Urinary bladder (tissue), 4 donors: ENCODE measurements around the gene EPM2A. TPM values are rescaled to one million over a fixed set of nuclear protein-coding genes. Genes with fewer than 3 reads are reported as not detected.

Experiments used
- DNase-seq: peaks from one replicate; pipeline ENCODE4 v3.0.0-alpha.2; 2015; ENCODE audit errors: extremely low spot score
- H3K27ac ChIP-seq: one replicate; pipeline ENCODE4 v1.5.1; 2013; ENCODE audit warnings: low read depth, mild to moderate bottlenecking, moderate library complexity
- H3K36me3 ChIP-seq: one replicate; pipeline ENCODE4 v1.6.1; 2013; ENCODE audit warnings: mild to moderate bottlenecking, moderate library complexity; ENCODE audit not compliant: insufficient read depth
- H3K4me1 ChIP-seq: one replicate; pipeline ENCODE4 v1.6.1; 2013; ENCODE audit warnings: mild to moderate bottlenecking, moderate library complexity; ENCODE audit not compliant: insufficient read depth
- H3K4me3 ChIP-seq: one replicate; pipeline ENCODE4 v1.5.1; 2013; ENCODE audit warnings: low read depth, low read length
- WGBS: extraction: QIAGEN DNeasy Blood & Tissue Kit; methylation state at CpG from one replicate; pipeline ENCODE4 v1.1.7; 2013; 5-methylcytosine and 5-hydroxymethylcytosine counted together
- polyA plus RNA-seq: library from polyadenylated mRNA; stranded (reverse); fragments of 200-250 nt; gene quantifications from one replicate; pipeline ENCODE4 v1.2.3, GENCODE V29; 2013
- total RNA-seq: library from RNA; depleted of rRNA; stranded (reverse); fragments of >200 nt; gene quantifications from one replicate; pipeline ENCODE4 v1.2.3, GENCODE V29; 2014
- donor health status: healthy with polysubstance abuse.
- donor health status: healthy.

The EPM2A gene
- total and polyA plus RNA-seq, 2 donors, result 22.5 to 25.3 TPM

DNA sequence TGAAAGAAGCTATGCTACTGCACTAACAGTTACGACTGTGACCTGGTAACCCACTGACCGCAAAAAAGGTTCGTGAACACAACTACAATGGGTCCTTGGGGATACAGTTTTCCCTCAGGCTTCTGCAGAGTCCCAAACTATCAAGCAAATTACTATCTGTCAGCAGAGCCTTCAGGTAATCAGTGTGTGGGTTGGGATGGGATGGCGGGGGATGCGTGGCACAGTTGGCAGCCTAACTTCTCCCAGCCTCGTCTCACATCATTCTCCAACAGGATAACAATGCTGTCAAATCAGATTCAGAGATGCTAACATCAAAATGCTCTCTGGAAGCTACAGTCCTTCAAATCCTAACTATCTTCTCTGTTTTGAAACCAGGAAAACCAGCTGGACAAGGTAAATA, 102.3 kb downstream of the EPM2A start:
- no peak for DNase-seq
- Histone ChIP-seq H3K36me3 (peaks cover 2% of the 10 kb centered on the region), H3K27ac (no peak overlapping the region), H3K4me1 (no peaks in the 10 kb centered on the region), H3K4me3 (no peak overlapping the region)
- 95% methylated on average over 6 of the region's 6 CpGs for WGBS

DNA sequence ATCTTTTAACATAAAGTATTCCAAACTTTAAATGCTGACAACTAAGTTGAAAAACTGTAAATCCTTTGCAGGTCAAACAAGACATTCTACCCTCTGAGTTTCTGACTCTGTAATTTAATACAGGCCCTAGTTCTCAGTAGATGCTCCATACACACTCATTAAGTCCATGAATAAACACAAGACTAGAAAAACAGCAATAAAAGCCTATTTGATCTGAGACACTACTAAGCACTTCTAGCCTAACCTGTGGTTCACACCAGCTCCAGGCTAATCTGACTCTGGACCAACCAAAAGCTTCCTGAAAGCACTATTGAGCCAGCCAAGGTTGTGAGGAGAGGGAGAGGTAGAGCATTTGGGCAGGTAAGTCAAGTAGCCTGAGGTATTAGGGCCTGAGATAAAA, 103.9 kb downstream of the EPM2A start:
- no peak overlapping the region for H3K27ac ChIP-seq
- DNase-seq, result no peak
- no peak overlapping the region for H3K4me3 ChIP-seq
- no peaks in the 10 kb centered on the region for H3K4me1 ChIP-seq
- H3K36me3 ChIP-seq, result peaks cover 2% of the 10 kb centered on the region

DNA sequence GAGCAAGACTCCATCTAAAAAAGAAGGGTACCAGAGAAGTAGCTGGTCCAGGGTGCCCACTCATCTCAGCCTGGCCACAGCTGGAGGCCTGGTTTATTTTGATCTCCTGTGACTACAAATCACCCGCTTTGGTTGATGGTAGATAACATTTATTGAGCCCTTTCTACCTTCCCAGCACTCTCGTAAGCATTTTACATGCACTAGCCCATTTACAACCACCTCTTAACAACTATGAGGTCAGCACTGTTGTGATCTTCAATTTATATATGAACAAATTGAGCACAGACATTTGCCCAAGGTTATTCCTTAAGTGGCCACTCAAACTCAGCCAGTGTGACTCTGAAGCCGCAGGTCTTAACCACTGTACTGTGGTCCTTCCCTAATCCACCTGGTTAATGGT, 104.7 kb downstream of the EPM2A start:
- Histone ChIP-seq H3K36me3 (no peaks in the 10 kb centered on the region), H3K4me3 (no peak overlapping the region), H3K4me1 (no peaks in the 10 kb centered on the region), H3K27ac (no peak overlapping the region)
- no peak for DNase-seq
- 98% methylated on average over 3 of the region's 3 CpGs for whole genome bisulfite sequencing

DNA sequence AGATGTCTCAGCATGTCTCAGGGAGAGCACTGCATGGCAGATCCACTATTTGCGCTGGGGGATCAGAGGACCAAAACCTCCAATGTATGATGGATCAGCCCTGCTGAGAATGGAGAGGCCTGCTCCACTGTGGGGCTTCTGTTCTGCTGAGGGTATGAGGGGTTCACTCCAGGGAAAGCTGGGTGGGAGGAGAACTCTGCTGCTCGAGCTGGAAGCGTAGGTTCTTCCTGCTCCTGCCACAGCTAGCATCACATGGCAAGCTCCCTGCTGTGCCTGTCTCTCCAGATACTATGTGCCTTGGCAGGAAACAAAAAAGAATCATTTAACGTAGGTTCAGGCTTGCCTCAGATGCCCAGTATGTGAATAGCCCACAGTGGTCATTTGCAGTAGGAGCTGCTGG, 105.8 kb downstream of the EPM2A start:
- Histone ChIP-seq H3K36me3 (no peaks in the 10 kb centered on the region), H3K27ac (no peak overlapping the region), H3K4me3 (no peak overlapping the region), H3K4me1 (no peaks in the 10 kb centered on the region)
- 92% methylated on average over 4 of the region's 4 CpGs for WGBS
- no peak for DNase-seq

DNA sequence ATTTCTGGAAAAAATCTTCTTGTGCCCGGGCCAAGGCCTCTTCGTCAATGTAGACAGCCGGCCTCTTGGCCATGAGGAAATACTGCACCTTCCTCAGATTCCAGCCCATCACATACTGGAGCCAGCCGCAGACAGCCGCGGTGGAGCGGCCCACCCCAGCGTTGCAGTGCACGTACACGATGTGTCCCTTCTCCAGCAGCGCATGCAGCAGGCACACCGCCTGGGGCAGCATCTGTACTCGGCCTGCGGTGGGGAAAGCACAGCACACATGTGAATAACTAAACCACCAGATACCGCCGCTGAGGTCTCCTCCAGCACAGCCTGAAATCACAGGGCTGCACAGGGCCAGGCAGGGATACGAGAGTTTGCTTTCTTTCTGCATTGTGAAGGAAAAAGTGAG, 107.9 kb downstream of the EPM2A start:
- H3K27ac ChIP-seq, result no peak overlapping the region
- no peak overlapping the region for H3K4me3 ChIP-seq
- DNase-seq, result no peak
- no peaks in the 10 kb centered on the region for H3K36me3 ChIP-seq
- WGBS, result 97% methylated on average over 17 of the region's 17 CpGs
- no peaks in the 10 kb centered on the region for H3K4me1 ChIP-seq

DNA sequence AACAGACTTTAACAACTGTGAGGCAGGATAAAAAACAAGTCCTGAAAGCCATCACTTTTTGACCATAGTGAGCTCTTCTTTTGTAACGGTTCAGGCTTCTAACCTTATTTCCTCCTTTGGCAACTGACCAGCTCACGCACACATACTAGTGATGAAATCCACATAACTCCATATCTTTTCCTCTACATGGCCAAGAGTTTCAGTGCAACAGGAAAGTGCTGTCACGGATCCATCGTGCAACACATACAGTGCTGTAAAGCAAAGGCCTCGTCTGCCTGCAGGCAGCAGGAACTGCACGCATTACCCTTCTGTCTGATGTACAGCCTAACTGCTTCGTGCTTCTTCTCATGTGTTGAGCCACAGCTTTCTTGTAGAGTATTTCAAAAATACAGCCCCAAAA, 108.5 kb downstream of the EPM2A start:
- H3K4me1 ChIP-seq, result no peaks in the 10 kb centered on the region
- H3K36me3 ChIP-seq, result no peaks in the 10 kb centered on the region
- no peak overlapping the region for H3K4me3 ChIP-seq
- no peak overlapping the region for H3K27ac ChIP-seq
- no peak for DNase-seq
- 60% methylated on average over 7 of the region's 7 CpGs for WGBS

DNA sequence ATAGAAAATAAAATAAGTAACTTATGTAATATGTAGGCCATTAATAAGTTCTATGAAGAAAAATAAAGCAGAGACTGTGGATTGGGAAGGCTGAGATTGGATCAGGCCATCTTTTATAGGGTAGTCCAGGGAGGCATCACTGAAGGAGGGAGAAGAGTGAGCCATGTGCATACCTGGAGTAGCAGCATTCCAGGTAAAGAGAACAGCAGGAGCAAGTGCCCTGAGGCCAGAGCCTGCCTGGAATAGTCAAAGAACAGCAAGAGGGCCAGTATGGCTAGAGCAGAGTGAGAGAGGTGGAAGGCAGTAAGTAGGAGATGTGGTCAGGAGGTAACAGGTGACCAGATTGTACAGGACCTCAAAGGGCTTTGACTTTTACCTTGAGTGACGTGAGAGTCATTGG, 112.1 kb downstream of the EPM2A start:
- no peak overlapping the region for H3K27ac ChIP-seq

DNA sequence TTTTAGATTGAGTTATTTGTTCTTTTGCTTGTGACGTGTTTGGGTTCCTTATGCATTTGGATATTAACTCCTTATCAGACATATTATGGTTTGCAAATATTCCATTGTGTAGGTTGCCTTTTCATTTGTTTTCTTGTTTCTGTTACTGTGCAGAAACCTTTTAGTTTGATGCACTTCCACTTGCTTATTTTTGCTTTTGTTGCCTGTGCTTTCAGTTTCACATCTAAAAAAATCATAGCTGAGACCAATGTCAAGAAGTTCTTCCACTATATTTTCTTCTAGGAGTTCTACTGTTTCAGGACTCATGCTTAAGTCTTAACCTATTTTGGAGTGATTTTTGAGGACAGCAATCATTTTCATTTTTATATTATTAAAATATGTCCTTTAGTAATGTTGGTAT, 113.5 kb downstream of the EPM2A start:
- no peak for DNase-seq
- Histone ChIP-seq H3K4me3 (no peak overlapping the region), H3K4me1 (no peaks in the 10 kb centered on the region), H3K27ac (no peak overlapping the region), H3K36me3 (no peaks in the 10 kb centered on the region)
- WGBS, result 87% methylated on average over 1 of the region's 1 CpG

More for the DNA sequence above, 112.1 kb downstream of the EPM2A start:
- DNase-seq, result no peak
- WGBS, result 96% methylated on average over 1 of the region's 1 CpG
- Histone ChIP-seq H3K4me1 (no peaks in the 10 kb centered on the region), H3K36me3 (no peaks in the 10 kb centered on the region), H3K4me3 (no peak overlapping the region)

DNA sequence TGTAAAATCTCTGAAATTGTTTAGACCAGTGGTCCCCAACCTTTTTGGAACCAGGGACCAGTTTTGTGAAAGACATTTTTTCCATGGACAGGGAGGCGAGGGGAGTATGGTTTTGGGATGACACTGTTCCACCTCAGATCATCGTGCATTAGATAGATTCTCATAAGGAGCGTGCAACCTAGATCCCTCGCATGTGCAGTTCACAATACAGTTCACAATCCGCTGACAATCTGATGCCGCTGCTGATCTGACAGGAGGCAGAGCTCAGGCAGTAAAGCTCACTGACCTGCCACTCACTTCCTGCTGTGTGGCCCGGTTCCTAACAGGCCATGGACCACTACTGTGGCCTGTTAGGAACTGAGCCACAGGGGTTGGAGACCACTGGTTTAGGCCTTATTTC, 115.2 kb downstream of the EPM2A start:
- Histone ChIP-seq H3K36me3 (no peaks in the 10 kb centered on the region), H3K27ac (no peak overlapping the region), H3K4me1 (no peaks in the 10 kb centered on the region), H3K4me3 (no peak overlapping the region)
- no peak for DNase-seq
- 86% methylated on average over 7 of the region's 7 CpGs for WGBS

DNA sequence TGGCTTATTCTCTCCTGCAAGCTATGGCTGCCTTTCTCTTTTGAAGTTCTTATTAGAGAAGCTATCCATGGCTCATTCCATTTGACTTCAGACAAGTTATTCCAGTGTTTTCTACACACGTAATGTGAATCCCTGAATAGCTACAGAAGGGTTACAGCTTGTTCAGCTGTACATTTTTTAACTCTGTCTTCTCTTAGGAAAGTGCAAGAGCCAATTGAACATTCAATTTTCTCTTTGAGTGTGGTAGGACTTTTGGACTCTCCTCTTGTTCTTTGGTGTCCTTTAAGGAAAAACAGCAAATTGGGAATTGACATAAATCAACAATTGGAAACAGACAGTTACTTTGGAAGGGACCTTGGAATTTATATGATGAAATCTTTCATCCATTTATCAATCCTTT, 125.8 kb downstream of the EPM2A start:
- Histone ChIP-seq H3K36me3 (no peaks in the 10 kb centered on the region), H3K4me1 (no peaks in the 10 kb centered on the region), H3K27ac (no peak overlapping the region), H3K4me3 (no peak overlapping the region)
- WGBS, result 54% methylated on average over 1 of the region's 1 CpG
- DNase-seq, result no peak

DNA sequence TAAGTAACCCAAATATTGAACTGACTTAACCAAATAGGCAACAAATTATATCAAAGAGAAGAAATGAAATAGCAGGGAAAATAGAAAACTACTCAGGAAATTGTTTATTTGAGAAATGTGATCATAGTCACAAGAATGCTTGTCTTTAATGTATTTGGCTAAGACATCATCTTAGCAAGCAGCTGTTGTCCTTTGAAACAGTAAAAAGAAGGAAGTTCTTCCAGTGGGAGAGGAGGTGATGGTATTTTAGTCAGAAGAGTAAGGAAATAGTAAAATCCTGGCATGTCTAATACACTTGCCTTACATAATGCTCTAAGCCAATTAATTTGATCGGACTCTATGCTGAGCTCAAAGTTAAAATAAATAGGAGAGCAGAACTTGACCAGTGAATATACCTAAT, 126.5 kb downstream of the EPM2A start:
- 79% methylated on average over 1 of the region's 1 CpG for WGBS
- no peak for DNase-seq
- Histone ChIP-seq H3K36me3 (no peaks in the 10 kb centered on the region), H3K4me1 (no peaks in the 10 kb centered on the region), H3K27ac (no peak overlapping the region), H3K4me3 (no peak overlapping the region)

DNA sequence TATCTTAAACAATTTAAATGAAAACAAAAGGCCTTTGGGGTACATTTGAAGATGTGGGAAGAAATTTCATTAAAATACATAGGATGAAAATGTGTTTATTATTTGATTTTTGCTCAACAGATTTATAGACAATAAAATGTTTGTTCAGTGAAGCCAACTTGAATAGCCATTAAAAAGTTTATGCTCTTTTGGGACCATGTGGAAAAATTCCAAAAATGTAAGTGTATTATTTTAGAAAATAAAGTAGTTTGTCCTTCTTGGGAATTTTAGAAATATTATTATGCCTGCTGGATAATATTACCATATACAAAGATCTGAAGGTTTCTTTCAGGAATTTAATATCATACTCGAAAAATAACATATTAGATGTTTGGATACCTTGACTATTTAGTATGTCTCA, 131.3 kb downstream of the EPM2A start:
- Histone ChIP-seq H3K4me3 (no peak overlapping the region), H3K4me1 (no peaks in the 10 kb centered on the region), H3K36me3 (no peaks in the 10 kb centered on the region), H3K27ac (no peak overlapping the region)
- DNase-seq, result no peak
- 90% methylated on average over 1 of the region's 1 CpG for WGBS

DNA sequence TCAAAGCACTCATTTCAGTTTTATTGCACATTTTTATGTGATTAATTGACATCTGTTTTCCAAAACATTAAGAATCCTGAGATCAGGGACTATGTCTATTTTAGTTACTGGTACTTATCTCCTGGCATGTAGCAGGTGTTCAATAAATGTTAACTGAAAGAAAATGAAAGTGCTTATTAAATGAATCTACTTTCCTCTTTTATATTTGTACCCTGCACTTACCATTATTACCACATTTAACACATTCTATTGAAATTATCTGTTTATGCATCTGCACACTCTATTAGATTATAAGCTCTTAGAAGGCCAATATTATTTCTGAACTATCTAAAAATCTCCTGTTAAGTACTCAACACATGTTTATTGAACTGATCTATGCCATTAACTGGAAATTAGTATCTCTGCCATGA, 131.9 kb downstream of the EPM2A start:
- no peak overlapping the region for H3K27ac ChIP-seq
- DNase-seq, result no peak
- no peaks in the 10 kb centered on the region for H3K4me1 ChIP-seq
- H3K36me3 ChIP-seq, result no peaks in the 10 kb centered on the region
- H3K4me3 ChIP-seq, result no peak overlapping the region

DNA sequence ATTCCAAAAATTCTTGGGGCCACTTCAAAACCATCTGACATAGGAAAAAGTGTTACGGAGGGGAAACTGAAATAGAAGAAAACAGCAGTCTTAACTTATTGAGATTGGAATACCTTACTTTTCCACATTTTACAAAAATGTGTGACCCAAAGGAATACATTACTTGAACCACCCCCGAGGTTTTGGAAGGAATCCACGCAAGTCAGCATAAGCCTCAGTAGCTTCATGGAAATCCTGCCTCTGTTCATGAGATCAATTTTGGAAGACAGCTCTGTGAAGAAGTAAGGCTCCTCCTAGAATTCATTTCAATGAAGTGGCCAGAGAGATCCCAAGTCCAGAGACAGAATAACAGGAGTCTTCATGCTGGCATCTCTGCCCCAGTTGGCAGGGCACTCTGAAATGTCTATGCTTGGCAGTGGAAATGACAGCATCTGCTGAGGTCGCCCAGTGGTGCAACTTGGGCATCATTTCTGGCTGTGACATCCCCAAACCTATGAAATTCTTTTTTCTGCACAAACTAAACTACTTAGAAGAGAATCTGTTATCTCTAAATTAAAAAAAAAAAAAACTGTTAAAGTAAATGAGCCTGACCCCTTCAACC, 132.5 kb downstream of the EPM2A start:
- H3K4me1 ChIP-seq, result no peaks in the 10 kb centered on the region
- H3K36me3 ChIP-seq, result no peaks in the 10 kb centered on the region
- H3K27ac ChIP-seq, result no peak overlapping the region
- H3K4me3 ChIP-seq, result no peak overlapping the region
- no peak for DNase-seq
- 86% methylated on average over 4 of the region's 4 CpGs for WGBS

DNA sequence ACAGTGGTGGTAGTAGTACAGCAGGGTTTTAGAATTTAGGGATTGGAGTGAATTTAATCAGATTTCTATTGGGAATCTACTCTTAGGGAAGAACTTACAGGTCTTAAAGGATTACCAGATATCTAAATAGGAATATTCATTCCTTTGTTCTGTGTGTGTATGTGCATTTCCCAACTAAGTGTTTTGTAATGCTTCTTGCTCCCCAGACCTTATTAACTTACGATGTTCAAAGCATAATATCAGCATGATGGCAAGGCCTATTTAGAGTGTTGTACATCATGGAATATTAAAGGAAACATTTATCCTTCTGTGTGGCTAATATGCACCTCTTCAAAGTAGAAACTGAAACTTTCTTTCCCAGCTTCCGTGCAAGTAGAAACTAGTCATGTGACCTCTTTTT, 133.9 kb downstream of the EPM2A start:
- no peak overlapping the region for H3K4me3 ChIP-seq

More for the DNA sequence above, 133.9 kb downstream of the EPM2A start:
- no peak for DNase-seq
- 92% methylated on average over 2 of the region's 2 CpGs for WGBS
- no peak overlapping the region for H3K27ac ChIP-seq
- H3K36me3 ChIP-seq, result no peaks in the 10 kb centered on the region
- H3K4me1 ChIP-seq, result no peaks in the 10 kb centered on the region
